Gastrocnemius medialis (tissue), 4 donors: Measurements from ENCODE around the gene KCTD19.

Experiments
- CTCF ChIP-seq, 5 experiments: fragments of 450-650 bp in 3 of 5; fragments of 200-600 bp in 2 of 5; sonication (generic) in 2 of 5; IDR thresholded peaks in 4 of 5; conservative IDR thresholded peaks in 1 of 5; 1 replicate in 4 of 5; 2 replicates in 1 of 5; pipeline ENCODE4 v1.5.1; 2016 to 2019; ENCODE audit warnings: antibody characterized with exemption in 5 of 5, mild to moderate bottlenecking in 3 of 5, moderate library complexity in 3 of 5
- POLR2A ChIP-seq, 2 donors: fragments of 450-650 bp; IDR thresholded peaks; one replicate each; pipeline ENCODE4 v1.6.1; 2017; ENCODE audit warnings: antibody characterized with exemption in 2 of 2, mild to moderate bottlenecking in 2 of 2, moderate library complexity in 2 of 2

- TF ChIP-seq CTCF (IDR thresholded peaks at IDR 0.05 in 4 of 5, conservative IDR thresholded peaks at IDR 0.05 in 1 of 5) (peak in 1 of 5 experiments; percentile 6), POLR2A (IDR thresholded peaks at IDR 0.05) (peak; percentile 86 to 93)
Observed at GRCh38 chr16:67247192-67248072, 79.1 kb downstream of the KCTD19 start, which contains the start of gene FHOD1.
